SK-N-SH (cell line): Measurements from ENCODE around the gene CNGA3. TPM values are rescaled to one million over a fixed set of nuclear protein-coding genes. Genes with fewer than 3 reads are reported as not detected.

ENCODE experiments used
- CTCF ChIA-PET: fragments of 300-600, 350-600 bp; formaldehyde crosslinking; extraction: SDS; loops from one replicate; lab custom pipeline; 2021; lab: Yijun Ruan, JAX
- POLR2A ChIA-PET: fragments of 350-600 bp; sonication (Branson Sonifier 250); formaldehyde crosslinking; extraction: SDS; loops from one replicate; lab custom pipeline; 2020; ENCODE audit warnings: antibody characterized with exemption, inconsistent platforms; lab: Yijun Ruan, JAX
- DNase-seq: peaks from one replicate; pipeline ENCODE4 v3.0.0; 2012
- H2AFZ ChIP-seq: fragments of 200-600 bp; sonication (generic); 2 replicates; pipeline ENCODE4 v1.8.1; 2016; ENCODE audit warnings: antibody characterized with exemption, mild to moderate bottlenecking, low read depth
- H3F3A ChIP-seq: fragments of 200-600 bp; sonication (generic); replicated peaks from 2 replicates; pipeline ENCODE3; 2016; ENCODE audit warnings: antibody characterized with exemption, mild to moderate bottlenecking; ENCODE audit not compliant: insufficient read depth
- H3K27ac ChIP-seq, 2 experiments: fragments of 200-500 bp in 1 of 2; fragments of 200-600 bp in 1 of 2; sonication (Bioruptor generic) in 1 of 2; sonication (generic), shearing (Covaris generic) in 1 of 2; 2 replicates each; pipeline versions ENCODE4 v1.5.1 to v1.6.1; 2014 to 2016; ENCODE audit warnings: low read depth in 2 of 2, inconsistent platforms in 1 of 2, low read length in 1 of 2, mild to moderate bottlenecking in 1 of 2, mixed read lengths in 1 of 2
- H3K27me3 ChIP-seq: fragments of 200-600 bp; sonication (generic), shearing (Covaris generic); 2 replicates; pipeline ENCODE4 v1.6.1; 2016; ENCODE audit warnings: mixed run types; ENCODE audit not compliant: insufficient read depth
- H3K36me3 ChIP-seq, 2 experiments: fragments of 200-500 bp in 1 of 2; fragments of 200-600 bp in 1 of 2; sonication (Bioruptor generic) in 1 of 2; sonication (generic) in 1 of 2; replicated peaks in 1 of 2; 2 replicates each; pipeline versions ENCODE3 to v1.5.1; 2014 to 2016; ENCODE audit warnings: low read length in 1 of 2, mild to moderate bottlenecking in 1 of 2; ENCODE audit not compliant: insufficient read depth in 2 of 2, control insufficient read depth in 1 of 2
- H3K4me1 ChIP-seq, 2 experiments: fragments of 200-500 bp in 1 of 2; fragments of 200-600 bp in 1 of 2; sonication (Bioruptor generic) in 1 of 2; sonication (generic), shearing (Covaris generic) in 1 of 2; 2 replicates each; pipeline versions ENCODE4 v1.5.1 to v1.6.1; 2014 to 2016; ENCODE audit warnings: low read depth in 1 of 2, low read length in 1 of 2, mixed run types in 1 of 2; ENCODE audit not compliant: insufficient read depth in 2 of 2, control insufficient read depth in 1 of 2
- H3K4me2 ChIP-seq: fragments of 200-600 bp; sonication (generic), shearing (Covaris generic); 2 replicates; pipeline ENCODE4 v1.6.1; 2017; ENCODE audit warnings: mixed run types
- H3K4me3 ChIP-seq, 2 experiments: fragments of 200-500 bp in 1 of 2; fragments of 200-600 bp in 1 of 2; sonication (Bioruptor generic) in 1 of 2; sonication (generic), shearing (Covaris generic) in 1 of 2; 2 replicates each; pipeline versions ENCODE4 v1.5.1 to v1.8.1; 2014 to 2016; ENCODE audit warnings: low read depth in 2 of 2, inconsistent platforms in 1 of 2, low read length in 1 of 2, mild to moderate bottlenecking in 1 of 2, mixed read lengths in 1 of 2, moderate library complexity in 1 of 2
- H3K79me2 ChIP-seq: fragments of 200-600 bp; sonication (generic); 2 replicates; pipeline ENCODE4 v1.8.1; 2017; ENCODE audit warnings: mild to moderate bottlenecking; ENCODE audit not compliant: insufficient read depth
- H3K9ac ChIP-seq: fragments of 200-600 bp; sonication (generic); 2 replicates; pipeline ENCODE4 v1.6.1; 2017; ENCODE audit warnings: mixed run types
- H3K9me2 ChIP-seq: fragments of 200-600 bp; sonication (generic); 2 replicates; pipeline ENCODE4 v1.6.1; 2017; ENCODE audit warnings: mixed run types
- H3K9me3 ChIP-seq: fragments of 200-600 bp; sonication (generic); 2 replicates; pipeline ENCODE4 v1.6.1; 2017; ENCODE audit warnings: mixed run types, mild to moderate bottlenecking, moderate library complexity
- H4K20me1 ChIP-seq: fragments of 200-600 bp; sonication (generic); 2 replicates; pipeline ENCODE4 v1.6.1; 2017; ENCODE audit warnings: mild to moderate bottlenecking, mixed run types; ENCODE audit not compliant: insufficient read depth
- CHD2 ChIP-seq: fragments of 150-350 bp; IDR thresholded peaks from 2 replicates; pipeline ENCODE4 v1.6.1; 2018; ENCODE audit warnings: low read length; ENCODE audit not compliant: partially characterized antibody
- EZH2phosphoT487 ChIP-seq: fragments of 200-600 bp; sonication (generic); IDR thresholded peaks from 2 replicates; pipeline ENCODE4 v1.6.1; 2017; ENCODE audit warnings: low read depth, mixed run types, mild to moderate bottlenecking, antibody characterized with exemption, moderate library complexity, borderline replicate concordance
- FOXJ3 ChIP-seq: sonication (generic); formaldehyde crosslinking; IDR thresholded peaks from 2 replicates; pipeline ENCODE4 v1.5.1; 2020; ENCODE audit warnings: mild to moderate bottlenecking, missing genetic modification reagents
- FOXM1 ChIP-seq: IDR thresholded peaks from 2 replicates; pipeline ENCODE4 v1.4.0; 2012; ENCODE audit warnings: low read depth, mild to moderate bottlenecking
- GABPA ChIP-seq: IDR thresholded peaks from 2 replicates; pipeline ENCODE4 v1.4.0; 2012; ENCODE audit warnings: low read depth, mild to moderate bottlenecking
- GATA2 ChIP-seq: sonication (generic); formaldehyde crosslinking; IDR thresholded peaks from 2 replicates; pipeline ENCODE4 v1.5.0; 2020; ENCODE audit warnings: mild to moderate bottlenecking, missing genetic modification reagents
- MEF2A ChIP-seq: IDR thresholded peaks from 2 replicates; pipeline ENCODE4 v1.4.0; 2012; ENCODE audit warnings: low read depth, borderline replicate concordance
- MXI1 ChIP-seq: IDR thresholded peaks from 2 replicates; pipeline ENCODE4 v1.6.1; 2012; ENCODE audit warnings: mild to moderate bottlenecking, low read depth, low read length, improper control_type of control experiment
- RAD21 ChIP-seq: IDR thresholded peaks from 2 replicates; pipeline ENCODE4 v1.6.1; 2012; ENCODE audit warnings: mild to moderate bottlenecking, low read length
- RFX5 ChIP-seq: IDR thresholded peaks from 2 replicates; pipeline ENCODE4 v1.6.1; 2012; ENCODE audit warnings: mild to moderate bottlenecking, improper control_type of control experiment, low read length
- RXRA ChIP-seq: IDR thresholded peaks from 2 replicates; pipeline ENCODE4 v1.4.0; 2012; ENCODE audit warnings: low read depth, mild to moderate bottlenecking, borderline replicate concordance
- TAF1 ChIP-seq: IDR thresholded peaks from 2 replicates; pipeline ENCODE4 v1.6.1; 2012; ENCODE audit warnings: low read depth, mild to moderate bottlenecking, low read length, moderate library complexity, borderline replicate concordance
- TCF12 ChIP-seq: IDR thresholded peaks from 2 replicates; pipeline ENCODE4 v1.4.0; 2012
- TEAD4 ChIP-seq: IDR thresholded peaks from 2 replicates; pipeline ENCODE4 v1.4.0; 2012; ENCODE audit warnings: mild to moderate bottlenecking, borderline replicate concordance; ENCODE audit not compliant: insufficient read depth
- WGBS: methylation state at CpG from one replicate; pipeline ENCODE4 v1.1.6; 2017; ENCODE audit warnings: low lambda C conversion rate; 5-methylcytosine and 5-hydroxymethylcytosine counted together
- polyA plus RNA-seq, 3 experiments: library from polyadenylated mRNA; depleted of rRNA; stranded (reverse); fragments of >200 nt; gene quantifications; 2 replicates each; pipeline ENCODE4 v1.2.3, GENCODE V29; 2012
- TF ChIP-seq, protein P1 (sequence below): fragments of 150-350 bp; IDR thresholded peaks from 2 replicates; pipeline ENCODE4 v1.6.1; 2017; ENCODE audit warnings: antibody characterized with exemption, low read length, low read depth, borderline replicate concordance
- TF ChIP-seq, protein P2 (sequence below): fragments of 200-600 bp; sonication (generic); IDR thresholded peaks from 2 replicates; pipeline ENCODE4 v1.6.1; 2017; ENCODE audit warnings: antibody characterized with exemption, mild to moderate bottlenecking, moderate library complexity
- TF ChIP-seq, protein P3 (sequence below): IDR thresholded peaks from 2 replicates; pipeline ENCODE4 v1.4.0; 2012; ENCODE audit warnings: low read depth, borderline replicate concordance
- TF ChIP-seq, protein P4 (sequence below): IDR thresholded peaks from 2 replicates; pipeline ENCODE4 v1.6.1; 2012; ENCODE audit warnings: mild to moderate bottlenecking, low read depth, low read length, moderate library complexity

Gene CNGA3
- polyA plus RNA-seq, 1 of the 3 experiments (the other 2 are of a cell fraction): not detected

- TF ChIP-seq, protein P1, sequence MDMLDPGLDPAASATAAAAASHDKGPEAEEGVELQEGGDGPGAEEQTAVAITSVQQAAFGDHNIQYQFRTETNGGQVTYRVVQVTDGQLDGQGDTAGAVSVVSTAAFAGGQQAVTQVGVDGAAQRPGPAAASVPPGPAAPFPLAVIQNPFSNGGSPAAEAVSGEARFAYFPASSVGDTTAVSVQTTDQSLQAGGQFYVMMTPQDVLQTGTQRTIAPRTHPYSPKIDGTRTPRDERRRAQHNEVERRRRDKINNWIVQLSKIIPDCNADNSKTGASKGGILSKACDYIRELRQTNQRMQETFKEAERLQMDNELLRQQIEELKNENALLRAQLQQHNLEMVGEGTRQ: no peak
- no peak for TF ChIP-seq TAF1
- TF ChIP-seq, protein P2, sequence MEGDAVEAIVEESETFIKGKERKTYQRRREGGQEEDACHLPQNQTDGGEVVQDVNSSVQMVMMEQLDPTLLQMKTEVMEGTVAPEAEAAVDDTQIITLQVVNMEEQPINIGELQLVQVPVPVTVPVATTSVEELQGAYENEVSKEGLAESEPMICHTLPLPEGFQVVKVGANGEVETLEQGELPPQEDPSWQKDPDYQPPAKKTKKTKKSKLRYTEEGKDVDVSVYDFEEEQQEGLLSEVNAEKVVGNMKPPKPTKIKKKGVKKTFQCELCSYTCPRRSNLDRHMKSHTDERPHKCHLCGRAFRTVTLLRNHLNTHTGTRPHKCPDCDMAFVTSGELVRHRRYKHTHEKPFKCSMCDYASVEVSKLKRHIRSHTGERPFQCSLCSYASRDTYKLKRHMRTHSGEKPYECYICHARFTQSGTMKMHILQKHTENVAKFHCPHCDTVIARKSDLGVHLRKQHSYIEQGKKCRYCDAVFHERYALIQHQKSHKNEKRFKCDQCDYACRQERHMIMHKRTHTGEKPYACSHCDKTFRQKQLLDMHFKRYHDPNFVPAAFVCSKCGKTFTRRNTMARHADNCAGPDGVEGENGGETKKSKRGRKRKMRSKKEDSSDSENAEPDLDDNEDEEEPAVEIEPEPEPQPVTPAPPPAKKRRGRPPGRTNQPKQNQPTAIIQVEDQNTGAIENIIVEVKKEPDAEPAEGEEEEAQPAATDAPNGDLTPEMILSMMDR: no peak
Measured at GRCh38 chr2:98335271-98335670, 11.0 kb upstream of the CNGA3 start (continued).

- Histone ChIP-seq H3K4me2 (no peak overlapping the region), H3K4me1 (no peaks in the 10 kb centered on the region; a peak in 1 of 4 replicates), H3K4me3 (no peak overlapping the region), H3K27ac (no peak overlapping the region), H3F3A (no peaks in the 10 kb centered on the region), H3K79me2 (no peaks in the 10 kb centered on the region), H3K9ac (no peak overlapping the region), H4K20me1 (no peaks in the 10 kb centered on the region), H3K27me3 (peaks cover 19% of the 10 kb centered on the region; the same call in 1 of the 2 replicates), H3K9me3 (0 out of 2 replicates have a peak, but pooled peaks cover 8% of the 10 kb centered on the region), H3K9me2 (no peaks in the 10 kb centered on the region), H3K36me3 (no peaks in the 10 kb centered on the region), H2AFZ (no peak overlapping the region)
- ChIA-PET POLR2A (no interaction called here), CTCF (no interaction called here)
- 62% methylated on average over 2 of the region's 2 CpGs for WGBS
- no peak for DNase-seq
- TF ChIP-seq RAD21: no peak
- TF ChIP-seq CHD2: no peak
- TF ChIP-seq, protein P3, sequence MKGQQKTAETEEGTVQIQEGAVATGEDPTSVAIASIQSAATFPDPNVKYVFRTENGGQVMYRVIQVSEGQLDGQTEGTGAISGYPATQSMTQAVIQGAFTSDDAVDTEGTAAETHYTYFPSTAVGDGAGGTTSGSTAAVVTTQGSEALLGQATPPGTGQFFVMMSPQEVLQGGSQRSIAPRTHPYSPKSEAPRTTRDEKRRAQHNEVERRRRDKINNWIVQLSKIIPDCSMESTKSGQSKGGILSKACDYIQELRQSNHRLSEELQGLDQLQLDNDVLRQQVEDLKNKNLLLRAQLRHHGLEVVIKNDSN: no peak
- TF ChIP-seq, protein P4, sequence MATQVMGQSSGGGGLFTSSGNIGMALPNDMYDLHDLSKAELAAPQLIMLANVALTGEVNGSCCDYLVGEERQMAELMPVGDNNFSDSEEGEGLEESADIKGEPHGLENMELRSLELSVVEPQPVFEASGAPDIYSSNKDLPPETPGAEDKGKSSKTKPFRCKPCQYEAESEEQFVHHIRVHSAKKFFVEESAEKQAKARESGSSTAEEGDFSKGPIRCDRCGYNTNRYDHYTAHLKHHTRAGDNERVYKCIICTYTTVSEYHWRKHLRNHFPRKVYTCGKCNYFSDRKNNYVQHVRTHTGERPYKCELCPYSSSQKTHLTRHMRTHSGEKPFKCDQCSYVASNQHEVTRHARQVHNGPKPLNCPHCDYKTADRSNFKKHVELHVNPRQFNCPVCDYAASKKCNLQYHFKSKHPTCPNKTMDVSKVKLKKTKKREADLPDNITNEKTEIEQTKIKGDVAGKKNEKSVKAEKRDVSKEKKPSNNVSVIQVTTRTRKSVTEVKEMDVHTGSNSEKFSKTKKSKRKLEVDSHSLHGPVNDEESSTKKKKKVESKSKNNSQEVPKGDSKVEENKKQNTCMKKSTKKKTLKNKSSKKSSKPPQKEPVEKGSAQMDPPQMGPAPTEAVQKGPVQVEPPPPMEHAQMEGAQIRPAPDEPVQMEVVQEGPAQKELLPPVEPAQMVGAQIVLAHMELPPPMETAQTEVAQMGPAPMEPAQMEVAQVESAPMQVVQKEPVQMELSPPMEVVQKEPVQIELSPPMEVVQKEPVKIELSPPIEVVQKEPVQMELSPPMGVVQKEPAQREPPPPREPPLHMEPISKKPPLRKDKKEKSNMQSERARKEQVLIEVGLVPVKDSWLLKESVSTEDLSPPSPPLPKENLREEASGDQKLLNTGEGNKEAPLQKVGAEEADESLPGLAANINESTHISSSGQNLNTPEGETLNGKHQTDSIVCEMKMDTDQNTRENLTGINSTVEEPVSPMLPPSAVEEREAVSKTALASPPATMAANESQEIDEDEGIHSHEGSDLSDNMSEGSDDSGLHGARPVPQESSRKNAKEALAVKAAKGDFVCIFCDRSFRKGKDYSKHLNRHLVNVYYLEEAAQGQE: no peak
- TF ChIP-seq FOXJ3 (CRISPR knock-in tag): no peak
- TF ChIP-seq, protein P1: no peak
- no peak for TF ChIP-seq GATA2
- TF ChIP-seq, protein P2: no peak
- TF ChIP-seq TCF12: no peak
- no peak for TF ChIP-seq RFX5
- no peak for TF ChIP-seq EZH2phosphoT487
- TF ChIP-seq GABPA: no peak
- TF ChIP-seq FOXM1: no peak
- TF ChIP-seq MEF2A: no peak
- TF ChIP-seq TEAD4: no peak
- TF ChIP-seq RXRA: no peak
- no peak for TF ChIP-seq MXI1
Measured at GRCh38 chr2:98341241-98341640, 5.0 kb upstream of the CNGA3 start.
